ENCODE measurements around the gene ELN. TPM values are rescaled to one million over a fixed set of nuclear protein-coding genes. Genes with fewer than 3 reads are reported as not detected.

The ELN gene
- total RNA-seq, 1 experiment from 2014 or later, result 65.9 TPM

- no peak for TF ChIP-seq CTCF (conservative IDR thresholded peaks at IDR 0.05; ENCODE audit: low read depth, low read length)
- no peak for TF ChIP-seq EZH2 (IDR thresholded peaks at IDR 0.05; ENCODE audit: borderline replicate concordance, low read depth, low read length, poor library complexity, severe bottlenecking)
- CTCF ChIA-PET, result interaction anchor here (1.4 kb wide), 1 partner anchor 330 kb away, joined by 3 read pairs; no protein-coding TSS in a partner anchor
These were observed 43.1 kb downstream of the ELN start for GRCh38 chr7:74071121-74071520.

GRCh38 chr7:74074770-74075169 is 46.8 kb downstream of the ELN start:
- no peak for TF ChIP-seq EZH2 (IDR thresholded peaks at IDR 0.05; ENCODE audit: borderline replicate concordance, low read depth, low read length, poor library complexity, severe bottlenecking)
- no peak for TF ChIP-seq CTCF (conservative IDR thresholded peaks at IDR 0.05; ENCODE audit: low read depth, low read length)
- no TSS peak for BruUV-seq (replicated peaks)
- Histone ChIP-seq H3K27ac (ENCODE audit: low read depth, low read length, poor library complexity, severe bottlenecking) (no peak overlapping the region), H3K4me3 (ENCODE audit: low read depth, low read length, poor library complexity, severe bottlenecking) (no peak overlapping the region), H3K4me1 (ENCODE audit: insufficient read depth, low read length, poor library complexity, severe bottlenecking) (peaks cover 14% of the 10 kb centered on the region), H3K27me3 (replicated peaks; ENCODE audit: insufficient read depth, low read depth, low read length, poor library complexity) (no peaks in the 10 kb centered on the region), H3K36me3 (ENCODE audit: insufficient read depth, low read length, poor library complexity, severe bottlenecking) (no peaks in the 10 kb centered on the region), H3K9me3 (ENCODE audit: low read depth, low read length, poor library complexity, severe bottlenecking) (no peaks in the 10 kb centered on the region)
- DNase-seq (ENCODE audit: low spot score), result no peak
- ChIA-PET POLR2A (ENCODE audit: low non-redundant PET) (no interaction called here), CTCF (no interaction called here)
- intact Hi-C loops (cut with micrococcal nuclease; ENCODE audit: unreplicated experiment), result no loop called here

More at GRCh38 chr7:74071121-74071520, 43.1 kb downstream of the ELN start:
- POLR2A ChIA-PET (ENCODE audit: low non-redundant PET), result no interaction called here
- H3K36me3 ChIP-seq (ENCODE audit: insufficient read depth, low read length, poor library complexity, severe bottlenecking), result no peaks in the 10 kb centered on the region
- no peaks in the 10 kb centered on the region for H3K27me3 ChIP-seq (replicated peaks; ENCODE audit: insufficient read depth, low read depth, low read length, poor library complexity)
- no peak overlapping the region for H3K27ac ChIP-seq (ENCODE audit: low read depth, low read length, poor library complexity, severe bottlenecking)
- no TSS peak for BruUV-seq (replicated peaks)
- no peaks in the 10 kb centered on the region for H3K4me1 ChIP-seq (ENCODE audit: insufficient read depth, low read length, poor library complexity, severe bottlenecking)
- no peaks in the 10 kb centered on the region for H3K9me3 ChIP-seq (ENCODE audit: low read depth, low read length, poor library complexity, severe bottlenecking)
- intact Hi-C loops (cut with micrococcal nuclease; ENCODE audit: unreplicated experiment), result no loop called here
- no peak for DNase-seq (ENCODE audit: low spot score)
- no peak overlapping the region for H3K4me3 ChIP-seq (ENCODE audit: low read depth, low read length, poor library complexity, severe bottlenecking)

- no TSS peak for BruUV-seq (replicated peaks)
- intact Hi-C loops (cut with micrococcal nuclease; ENCODE audit: unreplicated experiment), result no loop called here
- no peak for DNase-seq (ENCODE audit: low spot score)
- Histone ChIP-seq H3K27ac (ENCODE audit: low read depth, low read length, poor library complexity, severe bottlenecking) (peak overlapping the region; percentile 34), H3K4me1 (ENCODE audit: insufficient read depth, low read length, poor library complexity, severe bottlenecking) (peaks cover 20% of the 10 kb centered on the region), H3K36me3 (ENCODE audit: insufficient read depth, low read length, poor library complexity, severe bottlenecking) (no peaks in the 10 kb centered on the region), H3K4me3 (ENCODE audit: low read depth, low read length, poor library complexity, severe bottlenecking) (no peak overlapping the region), H3K9me3 (ENCODE audit: low read depth, low read length, poor library complexity, severe bottlenecking) (no peaks in the 10 kb centered on the region), H3K27me3 (replicated peaks; ENCODE audit: insufficient read depth, low read depth, low read length, poor library complexity) (no peaks in the 10 kb centered on the region)
- CTCF ChIA-PET, result no interaction called here
- POLR2A ChIA-PET (ENCODE audit: low non-redundant PET), result no interaction called here
- TF ChIP-seq EZH2 (IDR thresholded peaks at IDR 0.05; ENCODE audit: borderline replicate concordance, low read depth, low read length, poor library complexity, severe bottlenecking), result no peak
- TF ChIP-seq CTCF (conservative IDR thresholded peaks at IDR 0.05; ENCODE audit: low read depth, low read length), result no peak
These were observed 50.5 kb downstream of the ELN start for GRCh38 chr7:74078461-74078860.
